HK-2 (cell line): ENCODE results near the gene PALMD.

Experiments
- DNase-seq: peaks from one replicate; pipeline ENCODE4 v3.0.0-alpha.2; 2018; ENCODE audit not compliant: unreplicated experiment

PALMD gene

GRCh38 chr1:99697580-99697979 lies 51.7 kb downstream of the PALMD start:
- DNase-seq = no peak

- DNase-seq = no peak
Measured at GRCh38 chr1:99700020-99700419, 54.1 kb downstream of the PALMD start.

GRCh38 chr1:99702221-99702620 lies 56.3 kb downstream of the PALMD start:
- DNase-seq = no peak

- no peak for DNase-seq
Measured at GRCh38 chr1:99704356-99704816, 58.5 kb downstream of the PALMD start.

- no peak for DNase-seq
Measured at GRCh38 chr1:99705385-99705784, 59.5 kb downstream of the PALMD start.

GRCh38 chr1:99707535-99708142 lies 61.7 kb downstream of the PALMD start:
- peak; percentile 62 for DNase-seq

- no peak for DNase-seq
Measured at GRCh38 chr1:99710994-99711393, 65.1 kb downstream of the PALMD start.

GRCh38 chr1:99713006-99713405 lies 67.1 kb downstream of the PALMD start:
- no peak for DNase-seq

- no peak for DNase-seq
Measured at GRCh38 chr1:99717005-99717404, 71.1 kb downstream of the PALMD start.

- DNase-seq = no peak
Measured at GRCh38 chr1:99723251-99723650, 77.3 kb downstream of the PALMD start.

- no peak for DNase-seq
Measured at GRCh38 chr1:99725996-99726395, 80.1 kb downstream of the PALMD start.

- DNase-seq = no peak
Measured at GRCh38 chr1:99726407-99726806, 80.5 kb downstream of the PALMD start.

- DNase-seq = no peak
Measured at GRCh38 chr1:99726818-99727217, 80.9 kb downstream of the PALMD start.

GRCh38 chr1:99727575-99728185 lies 81.8 kb downstream of the PALMD start:
- DNase-seq = peak; percentile 28

GRCh38 chr1:99728494-99729235 lies 82.8 kb downstream of the PALMD start:
- DNase-seq = no peak

- no peak for DNase-seq
Measured at GRCh38 chr1:99731384-99731783, 85.5 kb downstream of the PALMD start.

- DNase-seq = no peak
Measured at GRCh38 chr1:99735852-99736251, 89.9 kb downstream of the PALMD start.

- DNase-seq = peak; percentile 32
Measured at GRCh38 chr1:99737016-99737415, 91.1 kb downstream of the PALMD start.

- no peak for DNase-seq
Measured at GRCh38 chr1:99738858-99739465, 93.0 kb downstream of the PALMD start.

GRCh38 chr1:99740141-99740540 lies 94.2 kb downstream of the PALMD start:
- no peak for DNase-seq
